NCI-H146 (cell line): ENCODE data around the gene RIMS1.

ENCODE experiments used
- DNase-seq: peaks from one replicate; lab custom pipeline; 2025; lab: John Stamatoyannopoulos, UW

RIMS1 gene

DNA sequence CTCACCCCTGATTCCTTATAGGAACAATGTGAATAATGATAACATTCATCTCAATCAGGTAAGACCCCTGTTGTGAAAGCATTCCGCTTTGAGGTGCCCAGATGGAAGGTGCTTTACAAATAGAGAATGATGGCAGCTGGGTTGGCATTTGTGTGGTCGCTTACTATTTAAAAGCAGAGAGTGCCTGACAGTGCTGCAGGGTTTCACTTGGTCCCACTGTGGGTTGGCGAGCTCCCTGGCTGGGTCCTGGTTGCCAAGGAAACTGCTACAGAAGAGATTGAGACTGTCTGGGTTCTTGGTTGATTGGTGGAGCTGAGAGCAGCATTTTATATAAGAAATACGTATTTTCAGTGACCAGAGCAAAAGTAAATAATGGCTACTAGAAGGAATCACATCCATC, 528.3 kb downstream of the RIMS1 start:
- no peak for DNase-seq

DNA sequence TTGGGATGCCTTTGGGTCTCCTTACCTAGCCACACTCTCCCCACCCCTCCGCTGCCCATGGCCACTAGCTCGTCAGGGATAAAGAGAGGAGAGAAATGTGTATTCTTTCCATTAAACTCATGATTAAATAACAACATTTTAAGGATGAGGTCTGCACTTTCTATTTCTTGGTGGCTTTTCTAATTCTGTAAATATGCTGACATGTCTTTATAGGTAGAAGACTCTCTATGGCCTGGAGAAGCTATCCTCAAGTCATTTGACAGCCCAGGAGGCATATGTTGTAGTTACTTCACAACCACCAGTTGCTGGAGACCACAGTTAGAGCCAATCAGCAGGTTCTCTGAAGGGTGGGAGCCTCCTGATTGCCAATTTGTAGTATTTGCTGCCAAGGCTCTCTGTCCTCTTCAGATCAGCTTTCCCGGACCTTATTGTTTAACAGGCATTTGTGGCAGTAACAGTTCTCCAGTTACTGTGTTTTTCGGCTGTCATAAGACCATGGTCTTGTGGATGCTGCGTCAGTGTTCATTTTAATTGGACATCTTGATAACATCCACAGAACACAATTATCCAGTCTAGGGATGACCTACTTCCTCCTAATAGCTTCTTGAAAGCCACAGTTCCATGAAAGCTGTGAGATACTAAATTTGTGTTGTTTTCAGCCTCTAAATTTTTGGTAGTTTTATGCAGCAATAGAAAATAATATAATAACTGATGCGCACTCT, 530.6 kb downstream of the RIMS1 start:
- no peak for DNase-seq

- no peak for DNase-seq
Measured at GRCh38 chr6:72417759-72418158, 531.4 kb downstream of the RIMS1 start.

- no peak for DNase-seq
Measured at GRCh38 chr6:72418495-72418894, 532.1 kb downstream of the RIMS1 start.

DNA sequence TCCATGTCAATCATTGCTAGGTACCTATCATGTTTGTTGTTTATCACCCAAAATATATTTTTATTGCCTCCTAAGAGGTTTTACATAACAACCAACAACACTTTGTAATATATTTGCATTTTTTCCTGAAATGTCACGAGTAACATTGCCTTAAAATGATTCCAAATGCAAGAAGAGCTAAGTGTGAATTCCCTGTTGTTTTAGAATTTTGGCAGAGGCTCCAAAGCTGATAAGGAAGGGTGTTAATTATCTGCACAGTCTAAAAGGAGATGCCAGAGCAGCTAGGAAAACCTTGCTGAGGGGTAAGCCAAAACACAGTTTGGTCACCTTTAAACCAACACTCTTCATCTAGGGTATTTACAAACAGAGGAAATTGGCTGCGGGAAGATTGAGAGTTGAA, 533.6 kb downstream of the RIMS1 start:
- DNase-seq = no peak

- no peak for DNase-seq
Measured at GRCh38 chr6:72420409-72420808, 534.1 kb downstream of the RIMS1 start.

GRCh38 chr6:72421387-72421786, 535.0 kb downstream of the RIMS1 start:
- DNase-seq = no peak

DNA sequence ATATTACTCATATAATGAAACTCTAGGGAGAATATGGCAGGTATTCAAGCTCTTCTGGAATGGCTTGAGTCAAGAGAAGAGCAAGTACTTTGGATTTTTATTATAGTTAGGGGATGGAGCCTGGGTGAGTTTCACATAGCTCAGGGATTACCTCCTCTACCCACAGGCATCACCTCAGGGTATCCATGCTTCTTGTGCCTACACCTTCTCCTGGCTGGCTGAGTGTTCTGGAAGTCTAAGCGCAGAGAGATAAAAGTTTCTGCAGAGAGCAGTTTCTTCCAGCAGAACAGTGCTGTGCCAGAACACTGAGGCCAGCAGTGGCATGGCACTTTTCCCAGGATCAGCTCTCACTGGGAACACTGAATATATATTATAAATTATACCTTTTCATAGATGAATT, 535.8 kb downstream of the RIMS1 start:
- no peak for DNase-seq

GRCh38 chr6:72424476-72424875, 538.1 kb downstream of the RIMS1 start:
- no peak for DNase-seq

DNA sequence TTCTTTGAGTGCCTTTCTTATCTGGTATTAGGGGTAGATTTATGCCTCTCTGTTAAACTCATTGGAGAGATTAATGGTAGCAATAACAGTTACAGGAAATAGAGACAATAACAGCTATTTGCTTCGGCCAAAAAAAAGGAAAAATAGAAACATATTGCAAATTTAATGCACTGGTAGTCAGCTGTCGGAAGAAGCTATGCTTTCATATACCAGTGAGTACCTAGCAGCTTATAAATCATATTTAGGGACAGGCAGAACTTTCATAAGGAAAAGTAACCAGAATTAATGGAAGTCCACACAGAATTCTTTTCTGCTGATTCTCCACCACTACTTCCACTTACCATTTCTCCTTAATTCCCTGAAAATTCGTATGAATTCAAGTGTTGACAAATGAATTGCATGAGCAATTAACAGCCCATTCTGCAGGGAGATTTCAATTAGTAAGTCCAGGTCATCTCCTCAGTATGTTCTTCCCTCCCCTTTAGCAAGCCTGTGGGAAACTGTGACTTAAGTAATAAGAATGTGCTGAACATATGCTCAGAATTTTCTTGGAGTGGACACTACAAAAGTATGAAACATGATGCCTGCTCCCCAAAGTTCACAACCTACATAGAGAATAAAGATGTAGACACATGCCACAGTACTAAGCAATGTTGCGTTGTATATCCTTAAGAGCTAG, 538.8 kb downstream of the RIMS1 start:
- DNase-seq = no peak

DNA sequence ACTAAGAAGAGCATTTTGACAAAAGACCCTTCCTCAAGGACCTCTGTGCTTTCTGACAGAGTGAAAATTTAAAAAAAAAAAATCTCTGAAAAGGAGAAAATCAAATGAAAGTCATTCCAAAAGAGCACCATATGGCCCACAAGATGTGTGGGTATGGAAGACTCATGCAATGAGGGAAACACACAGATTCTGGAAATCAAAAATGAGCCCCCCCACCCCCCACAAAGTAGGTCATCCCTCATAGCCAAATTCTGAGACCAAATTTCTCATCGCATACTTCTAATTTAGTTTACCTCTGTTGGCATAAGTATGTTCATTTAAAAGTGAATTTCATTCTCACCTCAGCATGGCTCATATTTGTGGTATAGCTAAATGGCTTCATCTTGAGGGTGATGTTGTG, 554.3 kb downstream of the RIMS1 start:
- DNase-seq = no peak

GRCh38 chr6:72446430-72446829, 560.1 kb downstream of the RIMS1 start:
- DNase-seq = no peak
